HepG2 (cell line): Measurements from ENCODE around the gene GPR39. TPM values are rescaled to one million over a fixed set of nuclear protein-coding genes. Genes with fewer than 3 reads are reported as not detected.

Source experiments
- ATAC-seq: fragments of 200-7000 bp; cut with Tn5 transposase; 3 replicates; pipeline ENCODE4 v1.9.1; 2020; ENCODE audit warnings: mild to moderate bottlenecking, moderate library complexity
- BruUV-seq: library from RNA; stranded (reverse); fragments of 400-500 nt; replicated peaks from 2 replicates; lab custom pipeline; 2021; lab: Mats Ljungman, UMichigan
- CTCF ChIA-PET: fragments of 300-600 bp; formaldehyde crosslinking; extraction: SDS; loops from one replicate; lab custom pipeline; 2021; ENCODE audit warnings: low total read pairs, inconsistent platforms, low intra/inter-chr PET ratio; lab: Yijun Ruan, JAX
- POLR2A ChIA-PET: fragments of 350-600 bp; sonication (Branson Sonifier 250); formaldehyde crosslinking; loops from one replicate; lab custom pipeline; 2020; ENCODE audit warnings: antibody characterized with exemption, inconsistent platforms; lab: Yijun Ruan, JAX
- DNase-seq: peaks from one replicate; pipeline ENCODE4 v3.0.0-alpha.2; 2015; ENCODE audit warnings: low spot score
- FAIRE-seq: peaks from 3 replicates; lab custom pipeline; 2011; peaks lifted over from hg19 to GRCh38; lab: Jason Lieb, UNC
- H2AFZ ChIP-seq: one replicate; pipeline ENCODE4 v1.6.1; 2011; ENCODE audit warnings: low read length, inconsistent platforms
- H3K27ac ChIP-seq: fragments of 300-600 bp; 3 replicates; pipeline ENCODE4 v1.8.0; 2011; ENCODE audit warnings: mixed run types, mild to moderate bottlenecking, mixed read lengths, low read length, inconsistent platforms; ENCODE audit not compliant: insufficient read depth; ENCODE audit errors: extremely low read length
- H3K27me3 ChIP-seq, 2 experiments: fragments of 200-600 bp in 1 of 2; 2 replicates in 1 of 2; 3 replicates in 1 of 2; pipeline versions ENCODE4 v1.6.0 to v1.8.0; 2011; ENCODE audit warnings: low read length in 2 of 2, mild to moderate bottlenecking in 2 of 2, moderate library complexity in 2 of 2, inconsistent platforms in 1 of 2; ENCODE audit not compliant: insufficient read depth in 2 of 2, control insufficient read depth in 1 of 2
- H3K36me3 ChIP-seq, 2 experiments: fragments of 200-600 bp in 1 of 2; replicated peaks in 1 of 2; 2 replicates in 1 of 2; 3 replicates in 1 of 2; pipeline versions ENCODE4 v1.5.1 to v1.8.0; 2011; ENCODE audit warnings: low read length in 2 of 2, inconsistent platforms in 1 of 2; ENCODE audit not compliant: insufficient read depth in 2 of 2, control insufficient read depth in 1 of 2
- H3K4me1 ChIP-seq: 2 replicates; pipeline ENCODE4 v1.5.1; 2012; ENCODE audit warnings: low read length, inconsistent platforms; ENCODE audit not compliant: insufficient read depth
- H3K4me2 ChIP-seq: 2 replicates; pipeline ENCODE4 v1.6.0; 2011; ENCODE audit warnings: low read depth, low read length, inconsistent platforms
- H3K4me3 ChIP-seq, 3 experiments: fragments of 200-600 bp in 1 of 3; sonication (generic), shearing (Covaris generic) in 1 of 3; replicated peaks in 1 of 3; 2 replicates each; pipeline ENCODE4 v1.5.1; 2011 to 2016; ENCODE audit warnings: low read length in 3 of 3, inconsistent platforms in 2 of 3, low read depth in 2 of 3, mild to moderate bottlenecking in 2 of 3, control low read depth in 1 of 3, mixed read lengths in 1 of 3; ENCODE audit not compliant: insufficient read depth in 1 of 3
- H3K79me2 ChIP-seq: one replicate; pipeline ENCODE4 v1.6.1; 2011; ENCODE audit warnings: low read length, inconsistent platforms; ENCODE audit not compliant: insufficient read depth
- H3K9ac ChIP-seq: 2 replicates; pipeline ENCODE4 v1.6.0; 2011; ENCODE audit warnings: mild to moderate bottlenecking, low read depth, low read length, inconsistent platforms; ENCODE audit not compliant: insufficient read depth
- H3K9me3 ChIP-seq: 2 replicates; pipeline ENCODE4 v1.5.1; 2012; ENCODE audit warnings: mild to moderate bottlenecking, low read length
- H4K20me1 ChIP-seq: 2 replicates; pipeline ENCODE4 v1.6.0; 2011; ENCODE audit warnings: inconsistent platforms, mild to moderate bottlenecking, low read length, moderate library complexity; ENCODE audit not compliant: insufficient read depth
- FOXA3 ChIP-seq: IDR thresholded peaks from 2 replicates; pipeline ENCODE4 v1.6.1; 2016; ENCODE audit warnings: missing genetic modification reagents, missing compliant biosample characterization
- GATAD2A ChIP-seq: IDR thresholded peaks from 2 replicates; pipeline ENCODE4 v1.6.1; 2016
- MIER3 ChIP-seq: IDR thresholded peaks from 2 replicates; pipeline ENCODE4 v1.6.1; 2016; ENCODE audit warnings: missing compliant biosample characterization, borderline replicate concordance
- RBM39 ChIP-seq: fragments of 200-400 bp; formaldehyde crosslinking; IDR thresholded peaks from one replicate; pipeline ENCODE4 v1.6.1; 2018; ENCODE audit warnings: antibody characterized with exemption, mild to moderate bottlenecking, low read depth, low read length; ENCODE audit not compliant: poor library complexity, severe bottlenecking
- THYN1 ChIP-seq: sonication (generic); formaldehyde crosslinking; IDR thresholded peaks from 2 replicates; pipeline ENCODE4 v1.8.1; 2023; ENCODE audit warnings: low read depth, mild to moderate bottlenecking, moderate library complexity, missing genetic modification reagents, borderline replicate concordance
- WGBS: methylation state at CpG from one replicate; pipeline ENCODE4 v1.1.6; 2017; ENCODE audit warnings: low lambda C conversion rate; 5-methylcytosine and 5-hydroxymethylcytosine counted together
- in situ Hi-C: cut with HindIII; loops from 2 replicates; pipeline ENCODE4 v1.10.0; 2017; ENCODE audit warnings: low pct_unique_long_range_greater_than_20kb; ENCODE audit not compliant: extremely low pct_ligation_motif_present
- intact Hi-C: fragments of 100-400 bp; cut with micrococcal nuclease; formaldehyde crosslinking; loops from one replicate; pipeline ENCODE4 v1.10.0; 2022; ENCODE audit not compliant: unreplicated experiment
- polyA plus RNA-seq, 8 experiments: library from polyadenylated mRNA; depleted of rRNA in 3 of 8; stranded (reverse) in 7 of 8; unstranded in 1 of 8; fragments of >200 nt; fragmentation: Illumina TruSeq in 4 of 8; extraction: Trizol in 4 of 8; gene quantifications; 2 replicates each; pipeline versions ENCODE4 v1.2.1 to v1.2.3, GENCODE V29; 2011 to 2016; ENCODE audit warnings: low read depth in 4 of 8, missing spikeins in 1 of 8, mixed read lengths in 1 of 8; ENCODE audit not compliant: insufficient read depth in 1 of 8
- total RNA-seq, 5 experiments: library from RNA; depleted of rRNA; stranded (reverse); fragments of >200 nt; fragmentation: Illumina TruSeq; extraction: Trizol; gene quantifications; 2 replicates each; pipeline ENCODE4 v1.2.3, GENCODE V29; 2016; ENCODE audit warnings: low read depth in 1 of 5
- TF ChIP-seq, protein P1 (sequence below): sonication (generic); formaldehyde crosslinking; IDR thresholded peaks from 2 replicates; pipeline ENCODE4 v1.4.0; 2020; ENCODE audit warnings: missing genetic modification reagents
- TF ChIP-seq, protein P2 (sequence below): sonication (generic); formaldehyde crosslinking; conservative IDR thresholded peaks from 2 replicates; pipeline ENCODE4 v1.4.0; 2020; ENCODE audit warnings: missing genetic modification reagents

Gene GPR39
- total and polyA plus RNA-seq, 2 of the 13 experiments (the other 11 are each of a cell fraction or from before 2014, with no cell fraction given), result 0.16 to 0.62 TPM

DNA sequence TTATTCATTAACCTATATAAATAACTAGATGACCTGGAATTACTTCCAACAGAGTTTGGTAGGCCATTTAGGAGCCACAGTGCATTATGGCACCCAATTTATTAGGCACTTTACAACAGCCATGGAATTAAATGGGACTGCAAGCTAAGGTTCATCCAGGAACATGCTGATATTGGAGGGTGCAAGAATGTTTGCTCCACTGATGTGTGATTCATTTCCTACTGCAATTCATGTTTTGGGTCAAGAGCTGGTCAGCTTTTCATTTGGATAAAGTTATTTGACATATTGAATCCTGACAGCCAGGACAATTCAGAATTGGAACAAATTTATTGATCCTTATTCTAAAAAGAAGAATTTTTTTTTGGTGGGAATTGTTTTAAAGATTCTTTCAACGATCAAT, 265.2 kb downstream of the GPR39 start:
- TF ChIP-seq MIER3 (CRISPR knock-in tag) (no peak), THYN1 (CRISPR knock-in tag) (no peak), GATAD2A (CRISPR knock-in tag) (no peak), FOXA3 (no peak), RBM39 (no peak)
- TF ChIP-seq, protein P1, sequence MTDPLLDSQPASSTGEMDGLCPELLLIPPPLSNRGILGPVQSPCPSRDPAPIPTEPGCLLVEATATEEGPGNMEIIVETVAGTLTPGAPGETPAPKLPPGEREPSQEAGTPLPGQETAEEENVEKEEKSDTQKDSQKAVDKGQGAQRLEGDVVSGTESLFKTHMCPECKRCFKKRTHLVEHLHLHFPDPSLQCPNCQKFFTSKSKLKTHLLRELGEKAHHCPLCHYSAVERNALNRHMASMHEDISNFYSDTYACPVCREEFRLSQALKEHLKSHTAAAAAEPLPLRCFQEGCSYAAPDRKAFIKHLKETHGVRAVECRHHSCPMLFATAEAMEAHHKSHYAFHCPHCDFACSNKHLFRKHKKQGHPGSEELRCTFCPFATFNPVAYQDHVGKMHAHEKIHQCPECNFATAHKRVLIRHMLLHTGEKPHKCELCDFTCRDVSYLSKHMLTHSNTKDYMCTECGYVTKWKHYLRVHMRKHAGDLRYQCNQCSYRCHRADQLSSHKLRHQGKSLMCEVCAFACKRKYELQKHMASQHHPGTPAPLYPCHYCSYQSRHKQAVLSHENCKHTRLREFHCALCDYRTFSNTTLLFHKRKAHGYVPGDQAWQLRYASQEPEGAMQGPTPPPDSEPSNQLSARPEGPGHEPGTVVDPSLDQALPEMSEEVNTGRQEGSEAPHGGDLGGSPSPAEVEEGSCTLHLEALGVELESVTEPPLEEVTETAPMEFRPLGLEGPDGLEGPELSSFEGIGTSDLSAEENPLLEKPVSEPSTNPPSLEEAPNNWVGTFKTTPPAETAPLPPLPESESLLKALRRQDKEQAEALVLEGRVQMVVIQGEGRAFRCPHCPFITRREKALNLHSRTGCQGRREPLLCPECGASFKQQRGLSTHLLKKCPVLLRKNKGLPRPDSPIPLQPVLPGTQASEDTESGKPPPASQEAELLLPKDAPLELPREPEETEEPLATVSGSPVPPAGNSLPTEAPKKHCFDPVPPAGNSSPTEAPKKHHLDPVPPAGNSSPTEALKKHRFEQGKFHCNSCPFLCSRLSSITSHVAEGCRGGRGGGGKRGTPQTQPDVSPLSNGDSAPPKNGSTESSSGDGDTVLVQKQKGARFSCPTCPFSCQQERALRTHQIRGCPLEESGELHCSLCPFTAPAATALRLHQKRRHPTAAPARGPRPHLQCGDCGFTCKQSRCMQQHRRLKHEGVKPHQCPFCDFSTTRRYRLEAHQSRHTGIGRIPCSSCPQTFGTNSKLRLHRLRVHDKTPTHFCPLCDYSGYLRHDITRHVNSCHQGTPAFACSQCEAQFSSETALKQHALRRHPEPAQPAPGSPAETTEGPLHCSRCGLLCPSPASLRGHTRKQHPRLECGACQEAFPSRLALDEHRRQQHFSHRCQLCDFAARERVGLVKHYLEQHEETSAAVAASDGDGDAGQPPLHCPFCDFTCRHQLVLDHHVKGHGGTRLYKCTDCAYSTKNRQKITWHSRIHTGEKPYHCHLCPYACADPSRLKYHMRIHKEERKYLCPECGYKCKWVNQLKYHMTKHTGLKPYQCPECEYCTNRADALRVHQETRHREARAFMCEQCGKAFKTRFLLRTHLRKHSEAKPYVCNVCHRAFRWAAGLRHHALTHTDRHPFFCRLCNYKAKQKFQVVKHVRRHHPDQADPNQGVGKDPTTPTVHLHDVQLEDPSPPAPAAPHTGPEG (CRISPR knock-in tag), result no peak
- TF ChIP-seq, protein P2, sequence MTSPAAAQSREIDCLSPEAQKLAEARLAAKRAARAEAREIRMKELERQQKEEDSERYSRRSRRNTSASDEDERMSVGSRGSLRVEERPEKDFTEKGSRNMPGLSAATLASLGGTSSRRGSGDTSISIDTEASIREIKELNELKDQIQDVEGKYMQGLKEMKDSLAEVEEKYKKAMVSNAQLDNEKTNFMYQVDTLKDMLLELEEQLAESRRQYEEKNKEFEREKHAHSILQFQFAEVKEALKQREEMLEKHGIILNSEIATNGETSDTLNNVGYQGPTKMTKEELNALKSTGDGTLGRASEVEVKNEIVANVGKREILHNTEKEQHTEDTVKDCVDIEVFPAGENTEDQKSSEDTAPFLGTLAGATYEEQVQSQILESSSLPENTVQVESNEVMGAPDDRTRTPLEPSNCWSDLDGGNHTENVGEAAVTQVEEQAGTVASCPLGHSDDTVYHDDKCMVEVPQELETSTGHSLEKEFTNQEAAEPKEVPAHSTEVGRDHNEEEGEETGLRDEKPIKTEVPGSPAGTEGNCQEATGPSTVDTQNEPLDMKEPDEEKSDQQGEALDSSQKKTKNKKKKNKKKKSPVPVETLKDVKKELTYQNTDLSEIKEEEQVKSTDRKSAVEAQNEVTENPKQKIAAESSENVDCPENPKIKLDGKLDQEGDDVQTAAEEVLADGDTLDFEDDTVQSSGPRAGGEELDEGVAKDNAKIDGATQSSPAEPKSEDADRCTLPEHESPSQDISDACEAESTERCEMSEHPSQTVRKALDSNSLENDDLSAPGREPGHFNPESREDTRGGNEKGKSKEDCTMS, result no peak
- Histone ChIP-seq H3K27ac (no peak overlapping the region), H3K4me3 (no peak overlapping the region), H2AFZ (no peak overlapping the region), H3K9me3 (no peaks in the 10 kb centered on the region), H3K4me2 (no peak overlapping the region), H3K79me2 (no peaks in the 10 kb centered on the region), H3K27me3 (no peaks in the 10 kb centered on the region), H3K9ac (no peak overlapping the region), H4K20me1 (no peaks in the 10 kb centered on the region), H3K4me1 (no peaks in the 10 kb centered on the region), H3K36me3 (no peaks in the 10 kb centered on the region)
- WGBS, result 0% methylated on average over 1 of the region's 1 CpG
- DNase-seq (no peak), FAIRE-seq (no peak), ATAC-seq (no peak)
- intact Hi-C loops, result no loop called here
- BruUV-seq, result no TSS peak
- in situ Hi-C loops, result no loop called here
- POLR2A ChIA-PET, result no interaction called here
- CTCF ChIA-PET, result no interaction called here
